Measurements from ENCODE around the gene THSD7A.

Gene THSD7A

GRCh38 chr7:11767148-11767547, 64.8 kb downstream of the THSD7A start:
- H3K9me2 ChIP-seq (replicated peaks; ENCODE audit: insufficient read depth, low read length), result no peaks in the 10 kb centered on the region
- no peaks in the 10 kb centered on the region for H3K79me2 ChIP-seq (ENCODE audit: low read length)
- H3K36me3 ChIP-seq (replicated peaks; ENCODE audit: insufficient read depth, low read length), result no peaks in the 10 kb centered on the region
- H3K4me1 ChIP-seq (ENCODE audit: low read length), result no peaks in the 10 kb centered on the region
- DNase-seq, result no peak
- H4K20me1 ChIP-seq (ENCODE audit: insufficient read depth, low read length), result no peaks in the 10 kb centered on the region
- no peaks in the 10 kb centered on the region for H3K27me3 ChIP-seq (replicated peaks; ENCODE audit: insufficient read depth, low read length)
- no peak overlapping the region for H3K9ac ChIP-seq (ENCODE audit: low read length)
- H3K27ac ChIP-seq (ENCODE audit: low read length), result no peak overlapping the region
- no peak for TF ChIP-seq EZH2 (optimal IDR thresholded peaks at IDR 0.05; ENCODE audit: low read depth, low read length)
- no peak for TF ChIP-seq CTCF (IDR thresholded peaks at IDR 0.05; ENCODE audit: low read length)
- no peak for TF ChIP-seq EZH2phosphoT487 (IDR thresholded peaks at IDR 0.05; ENCODE audit: low read length)
- no peak overlapping the region for H3K4me2 ChIP-seq (ENCODE audit: low read depth, low read length)
- no peaks in the 10 kb centered on the region for H3F3A ChIP-seq (ENCODE audit: insufficient read depth, low read length)
- H2AFZ ChIP-seq (ENCODE audit: low read length), result no peak overlapping the region
- H3K4me3 ChIP-seq (ENCODE audit: low read length), result no peak overlapping the region
- H3K9me3 ChIP-seq (replicated peaks; ENCODE audit: insufficient read depth, low read length), result no peaks in the 10 kb centered on the region

- Histone ChIP-seq H3K27ac (ENCODE audit: low read length) (no peak overlapping the region), H3K9me3 (replicated peaks; ENCODE audit: insufficient read depth, low read length) (no peaks in the 10 kb centered on the region)
Observed at GRCh38 chr7:11760372-11760771, 71.6 kb downstream of the THSD7A start.

GRCh38 chr7:11758627-11759111, 73.3 kb downstream of the THSD7A start:
- TF ChIP-seq EZH2 (optimal IDR thresholded peaks at IDR 0.05; ENCODE audit: low read depth, low read length), result no peak
- no peak for TF ChIP-seq CTCF (IDR thresholded peaks at IDR 0.05; ENCODE audit: low read length)
- no peak for TF ChIP-seq EZH2phosphoT487 (IDR thresholded peaks at IDR 0.05; ENCODE audit: low read length)
- no peaks in the 10 kb centered on the region for H3K9me2 ChIP-seq (replicated peaks; ENCODE audit: insufficient read depth, low read length)
- no peak overlapping the region for H3K27ac ChIP-seq (ENCODE audit: low read length)
- no peak for DNase-seq
- H2AFZ ChIP-seq (ENCODE audit: low read length), result no peak overlapping the region
- no peaks in the 10 kb centered on the region for H3K4me1 ChIP-seq (ENCODE audit: low read length)
- no peaks in the 10 kb centered on the region for H3F3A ChIP-seq (ENCODE audit: insufficient read depth, low read length)
- no peak overlapping the region for H3K4me2 ChIP-seq (ENCODE audit: low read depth, low read length)
- H3K36me3 ChIP-seq (replicated peaks; ENCODE audit: insufficient read depth, low read length), result no peaks in the 10 kb centered on the region
- no peak overlapping the region for H3K9ac ChIP-seq (ENCODE audit: low read length)
- no peaks in the 10 kb centered on the region for H3K79me2 ChIP-seq (ENCODE audit: low read length)
- H3K9me3 ChIP-seq (replicated peaks; ENCODE audit: insufficient read depth, low read length), result no peaks in the 10 kb centered on the region
- no peaks in the 10 kb centered on the region for H3K27me3 ChIP-seq (replicated peaks; ENCODE audit: insufficient read depth, low read length)
- no peak overlapping the region for H3K4me3 ChIP-seq (ENCODE audit: low read length)
- H4K20me1 ChIP-seq (ENCODE audit: insufficient read depth, low read length), result no peaks in the 10 kb centered on the region

More at GRCh38 chr7:11760372-11760771, 71.6 kb downstream of the THSD7A start:
- no peak overlapping the region for H3K4me3 ChIP-seq (ENCODE audit: low read length)
- H3K79me2 ChIP-seq (ENCODE audit: low read length), result no peaks in the 10 kb centered on the region
- no peaks in the 10 kb centered on the region for H3K36me3 ChIP-seq (replicated peaks; ENCODE audit: insufficient read depth, low read length)
- no peaks in the 10 kb centered on the region for H3K9me2 ChIP-seq (replicated peaks; ENCODE audit: insufficient read depth, low read length)
- no peak for TF ChIP-seq EZH2phosphoT487 (IDR thresholded peaks at IDR 0.05; ENCODE audit: low read length)
- no peak for TF ChIP-seq EZH2 (optimal IDR thresholded peaks at IDR 0.05; ENCODE audit: low read depth, low read length)
- no peak for TF ChIP-seq CTCF (IDR thresholded peaks at IDR 0.05; ENCODE audit: low read length)
- H2AFZ ChIP-seq (ENCODE audit: low read length), result no peak overlapping the region
- H3K4me1 ChIP-seq (ENCODE audit: low read length), result no peaks in the 10 kb centered on the region
- H3F3A ChIP-seq (ENCODE audit: insufficient read depth, low read length), result no peaks in the 10 kb centered on the region
- no peak overlapping the region for H3K9ac ChIP-seq (ENCODE audit: low read length)
- H3K4me2 ChIP-seq (ENCODE audit: low read depth, low read length), result no peak overlapping the region
- H3K27me3 ChIP-seq (replicated peaks; ENCODE audit: insufficient read depth, low read length), result no peaks in the 10 kb centered on the region
- H4K20me1 ChIP-seq (ENCODE audit: insufficient read depth, low read length), result no peaks in the 10 kb centered on the region
- no peak for DNase-seq
